Sigmoid colon (tissue), 4 donors: ENCODE data around the gene PREX1.
"Not testable (repeated sequence)": the region's sequence is repeated elsewhere in the genome, so short reads cannot be mapped to it uniquely, and the experiment has no call there.

Source experiments
- CTCF ChIP-seq, 4 experiments: fragments of 450-650 bp in 3 of 4; fragments of 200-600 bp in 1 of 4; IDR thresholded peaks; one replicate each; pipeline ENCODE4 v1.5.1; 2016 to 2019; ENCODE audit warnings: antibody characterized with exemption in 4 of 4, mild to moderate bottlenecking in 3 of 4, moderate library complexity in 2 of 4
- EP300 ChIP-seq, 4 donors: sonication (generic); formaldehyde crosslinking; IDR thresholded peaks; one replicate each; pipeline ENCODE4 v1.6.1; 2017; ENCODE audit warnings: antibody characterized with exemption in 4 of 4
- POLR2AphosphoS5 ChIP-seq, 4 donors: sonication (generic); formaldehyde crosslinking; IDR thresholded peaks; one replicate each; pipeline ENCODE4 v1.6.1; 2017; ENCODE audit warnings: antibody characterized with exemption in 4 of 4

DNA sequence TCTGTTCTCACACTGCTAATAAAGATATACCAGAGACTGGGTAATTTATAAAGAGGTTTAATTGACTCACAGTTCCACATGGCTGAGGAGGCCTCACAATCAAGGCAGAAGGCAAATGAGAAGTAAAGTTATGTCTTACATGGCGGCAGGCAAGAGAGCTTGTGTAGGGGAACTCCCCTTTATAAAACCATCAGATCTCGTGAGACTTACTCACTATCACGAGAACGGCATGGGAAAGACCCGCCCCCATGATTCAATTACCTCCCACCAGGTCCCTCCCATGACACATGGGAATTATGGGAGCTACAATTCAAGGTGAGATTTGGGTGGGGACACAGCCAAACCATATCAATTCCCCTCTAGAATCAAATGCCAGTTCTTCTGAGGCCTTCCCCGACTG is 71.0 kb downstream of the PREX1 start:
- TF ChIP-seq CTCF, POLR2AphosphoS5, EP300 (IDR thresholded peaks at IDR 0.05): not testable (repeated sequence)
